ENCODE results near the gene NOD1.

NOD1 gene

GRCh38 chr7:30474485-30474884 is 4.1 kb downstream of the NOD1 start:
- H3K27ac ChIP-seq: no peak overlapping the region
- H3K9me3 ChIP-seq (ENCODE audit: control insufficient read depth, low read length): no peaks in the 10 kb centered on the region
- H3K4me1 ChIP-seq: peaks cover 24% of the 10 kb centered on the region
- no peak for TF ChIP-seq CTCF (IDR thresholded peaks at IDR 0.05)
- H3K4me2 ChIP-seq (ENCODE audit: low read length): no peak overlapping the region
- no peaks in the 10 kb centered on the region for H3K27me3 ChIP-seq (ENCODE audit: control insufficient read depth, insufficient read depth, low read length)
- H3K4me3 ChIP-seq (ENCODE audit: low read depth, low read length): no peak overlapping the region
- H3K36me3 ChIP-seq (ENCODE audit: control insufficient read depth, insufficient read depth, low read length): no peaks in the 10 kb centered on the region
- H3K79me2 ChIP-seq: peaks cover 5% of the 10 kb centered on the region
- no peak overlapping the region for H3K9ac ChIP-seq
- H2AFZ ChIP-seq: no peak overlapping the region

- Histone ChIP-seq H3K9me3 (ENCODE audit: control insufficient read depth, low read length) (no peaks in the 10 kb centered on the region), H3K4me3 (ENCODE audit: low read depth, low read length) (no peak overlapping the region), H3K4me2 (ENCODE audit: low read length) (no peak overlapping the region), H3K79me2 (peaks cover 5% of the 10 kb centered on the region), H3K9ac (no peak overlapping the region), H3K36me3 (ENCODE audit: control insufficient read depth, insufficient read depth, low read length) (no peaks in the 10 kb centered on the region), H3K4me1 (peaks cover 26% of the 10 kb centered on the region), H3K27ac (no peak overlapping the region), H2AFZ (no peak overlapping the region), H3K27me3 (ENCODE audit: control insufficient read depth, insufficient read depth, low read length) (no peaks in the 10 kb centered on the region)
- TF ChIP-seq CTCF (IDR thresholded peaks at IDR 0.05): no peak
Observed at GRCh38 chr7:30473903-30474302, 4.7 kb downstream of the NOD1 start.

GRCh38 chr7:30472784-30473775 is 5.5 kb downstream of the NOD1 start:
- Histone ChIP-seq H3K79me2 (peaks cover 5% of the 10 kb centered on the region), H3K9me3 (ENCODE audit: control insufficient read depth, low read length) (no peaks in the 10 kb centered on the region), H3K4me3 (ENCODE audit: low read depth, low read length) (no peak overlapping the region), H3K9ac (no peak overlapping the region), H3K4me1 (peaks cover 31% of the 10 kb centered on the region), H3K27me3 (ENCODE audit: control insufficient read depth, insufficient read depth, low read length) (no peaks in the 10 kb centered on the region), H2AFZ (no peak overlapping the region), H3K36me3 (ENCODE audit: control insufficient read depth, insufficient read depth, low read length) (no peaks in the 10 kb centered on the region), H3K27ac (no peak overlapping the region), H3K4me2 (ENCODE audit: low read length) (no peak overlapping the region)
- no peak for TF ChIP-seq CTCF (IDR thresholded peaks at IDR 0.05)

GRCh38 chr7:30472081-30472783 is 6.4 kb downstream of the NOD1 start:
- H3K36me3 ChIP-seq (ENCODE audit: control insufficient read depth, insufficient read depth, low read length): no peaks in the 10 kb centered on the region
- peaks cover 4% of the 10 kb centered on the region for H3K79me2 ChIP-seq
- H3K27me3 ChIP-seq (ENCODE audit: control insufficient read depth, insufficient read depth, low read length): no peaks in the 10 kb centered on the region
- no peak for TF ChIP-seq CTCF (IDR thresholded peaks at IDR 0.05)
- peaks cover 31% of the 10 kb centered on the region for H3K4me1 ChIP-seq
- H3K9ac ChIP-seq: no peak overlapping the region
- H3K9me3 ChIP-seq (ENCODE audit: control insufficient read depth, low read length): no peaks in the 10 kb centered on the region
- H3K4me3 ChIP-seq (ENCODE audit: low read depth, low read length): no peak overlapping the region
- H3K27ac ChIP-seq: peak overlapping the region; percentile 76
- H3K4me2 ChIP-seq (ENCODE audit: low read length): no peak overlapping the region
- no peak overlapping the region for H2AFZ ChIP-seq

All from parathyroid adenoma (tissue), 2 donors.